Ascending aorta (tissue), 2 donors: Measurements from ENCODE around the gene AOPEP. TPM values are rescaled to one million over a fixed set of nuclear protein-coding genes. Genes with fewer than 3 reads are reported as not detected.
A peak's percentile ranks its signal among the peaks of the same experiment; 100 is the strongest.

Source experiments
- DNase-seq, 2 donors: peaks; one replicate each; pipeline ENCODE4 v3.0.0-alpha.2; 2019; ENCODE audit warnings: low spot score in 2 of 2
- H3K27ac ChIP-seq, 2 donors: fragments of 200-600 bp; sonication (generic); one replicate each; pipeline ENCODE4 v1.5.1; 2016 to 2017; ENCODE audit warnings: mild to moderate bottlenecking in 1 of 2
- H3K27me3 ChIP-seq: fragments of 200-600 bp; sonication (generic); one replicate; pipeline ENCODE4 v1.5.1; 2017
- H3K36me3 ChIP-seq, 2 donors: fragments of 200-600 bp; sonication (generic); one replicate each; pipeline ENCODE4 v1.5.1; 2016
- H3K4me1 ChIP-seq, 2 donors: fragments of 200-600 bp; sonication (generic); one replicate each; pipeline ENCODE4 v1.5.1; 2016 to 2017; ENCODE audit warnings: mild to moderate bottlenecking in 1 of 2
- H3K4me3 ChIP-seq, 2 donors: fragments of 200-600 bp; sonication (generic); one replicate each; pipeline ENCODE4 v1.5.1; 2016 to 2017; ENCODE audit warnings: mild to moderate bottlenecking in 1 of 2
- H3K9me3 ChIP-seq, 2 donors: fragments of 200-600 bp; sonication (generic); one replicate each; pipeline ENCODE4 v1.5.1; 2016
- intact Hi-C: fragments of 100-400 bp; cut with DNase I; formaldehyde crosslinking; loops from one replicate; pipeline ENCODE4 v1.15.1; 2023
- total RNA-seq: library from RNA; depleted of rRNA; stranded (reverse); fragments of >200 nt; gene quantifications from one replicate; pipeline ENCODE4 v1.1.0, GENCODE V29; 2016
- TF ChIP-seq, protein P1 (sequence below), 3 experiments: fragments of 200-600 bp in 2 of 3; fragments of 450-650 bp in 1 of 3; sonication (generic) in 2 of 3; IDR thresholded peaks; one replicate each; pipeline ENCODE4 v1.5.1; 2016 to 2019; ENCODE audit warnings: antibody characterized with exemption in 3 of 3, mild to moderate bottlenecking in 1 of 3, moderate library complexity in 1 of 3

The AOPEP gene
- total RNA-seq, 1 donor from 2014 or later: 333 TPM

GRCh38 chr9:95045751-95046150 lies 319.3 kb downstream of the AOPEP start:
- TF ChIP-seq, protein P1, sequence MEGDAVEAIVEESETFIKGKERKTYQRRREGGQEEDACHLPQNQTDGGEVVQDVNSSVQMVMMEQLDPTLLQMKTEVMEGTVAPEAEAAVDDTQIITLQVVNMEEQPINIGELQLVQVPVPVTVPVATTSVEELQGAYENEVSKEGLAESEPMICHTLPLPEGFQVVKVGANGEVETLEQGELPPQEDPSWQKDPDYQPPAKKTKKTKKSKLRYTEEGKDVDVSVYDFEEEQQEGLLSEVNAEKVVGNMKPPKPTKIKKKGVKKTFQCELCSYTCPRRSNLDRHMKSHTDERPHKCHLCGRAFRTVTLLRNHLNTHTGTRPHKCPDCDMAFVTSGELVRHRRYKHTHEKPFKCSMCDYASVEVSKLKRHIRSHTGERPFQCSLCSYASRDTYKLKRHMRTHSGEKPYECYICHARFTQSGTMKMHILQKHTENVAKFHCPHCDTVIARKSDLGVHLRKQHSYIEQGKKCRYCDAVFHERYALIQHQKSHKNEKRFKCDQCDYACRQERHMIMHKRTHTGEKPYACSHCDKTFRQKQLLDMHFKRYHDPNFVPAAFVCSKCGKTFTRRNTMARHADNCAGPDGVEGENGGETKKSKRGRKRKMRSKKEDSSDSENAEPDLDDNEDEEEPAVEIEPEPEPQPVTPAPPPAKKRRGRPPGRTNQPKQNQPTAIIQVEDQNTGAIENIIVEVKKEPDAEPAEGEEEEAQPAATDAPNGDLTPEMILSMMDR (IDR thresholded peaks at IDR 0.05): no peak
- peak overlapping the region; percentile 84 to 95 for H3K27ac ChIP-seq
- no peaks in the 10 kb centered on the region for H3K27me3 ChIP-seq
- H3K4me1 ChIP-seq: peaks cover 16 to 44% of the 10 kb centered on the region in 2 donors
- no peaks in the 10 kb centered on the region for H3K9me3 ChIP-seq
- H3K36me3 ChIP-seq: peaks cover 5 to 17% of the 10 kb centered on the region in 2 donors
- peak overlapping the region in 1 of 2 donors; percentile 60 for H3K4me3 ChIP-seq
- no peak for DNase-seq
- intact Hi-C loops: loop anchor here (2.0 to 5.0 kb wide), 2 partner anchors 17 to 38 kb away; no protein-coding TSS in a partner anchor

DNA sequence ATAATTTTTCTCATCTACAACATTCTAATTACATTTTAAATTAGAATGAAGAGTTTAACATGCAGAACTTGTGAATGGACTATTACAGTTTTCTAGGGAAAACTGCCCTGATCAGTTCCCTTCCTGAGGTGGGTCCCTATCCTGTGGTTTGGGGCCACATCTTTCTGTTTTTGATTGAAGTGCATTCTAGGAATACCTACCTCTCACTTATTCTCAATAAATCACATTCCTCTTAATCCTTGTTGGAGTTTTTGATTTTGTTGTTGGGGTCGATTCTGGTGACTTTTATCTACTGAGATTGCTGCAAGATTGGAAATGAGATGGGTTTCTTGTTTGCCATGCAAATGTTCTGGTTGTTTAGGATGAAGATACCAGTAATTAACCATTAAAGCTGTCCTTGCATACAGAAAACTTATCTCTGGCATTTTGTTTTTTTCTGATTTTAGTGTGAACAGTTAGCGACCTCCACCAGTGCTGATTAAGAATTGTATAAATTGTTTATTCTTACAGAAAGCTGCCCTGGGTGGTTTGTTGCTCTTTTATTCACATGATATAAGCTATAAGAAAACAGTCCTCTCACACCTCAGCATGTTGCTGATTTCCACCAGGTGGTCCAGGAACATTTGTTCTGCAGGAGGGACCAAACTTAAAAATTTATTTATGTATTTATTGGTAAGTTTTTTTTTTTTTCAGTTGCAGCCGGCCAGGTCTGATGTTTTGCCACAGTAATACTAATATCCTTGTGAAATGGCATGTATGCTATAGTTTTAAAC lies 321.1 kb downstream of the AOPEP start:
- DNase-seq: no peak
- H3K27me3 ChIP-seq: no peaks in the 10 kb centered on the region
- peaks cover 5 to 17% of the 10 kb centered on the region in 2 donors for H3K36me3 ChIP-seq
- no peaks in the 10 kb centered on the region for H3K9me3 ChIP-seq
- H3K4me3 ChIP-seq: peak overlapping the region; percentile 54 to 67
- H3K4me1 ChIP-seq: peaks cover 16 to 45% of the 10 kb centered on the region in 2 donors
- peak overlapping the region; percentile 84 to 95 for H3K27ac ChIP-seq
- TF ChIP-seq, protein P1 (IDR thresholded peaks at IDR 0.05): no peak
- intact Hi-C loops: loop anchor here (2.0 to 5.0 kb wide), 2 partner anchors 35 to 40 kb away; no protein-coding TSS in a partner anchor

- peak in 1 of 2 donors; percentile 74 for DNase-seq
- H3K27ac ChIP-seq: peak overlapping the region; percentile 84 to 95
- H3K36me3 ChIP-seq: peaks cover 5 to 17% of the 10 kb centered on the region in 2 donors
- H3K4me3 ChIP-seq: peak overlapping the region; percentile 54 to 67
- intact Hi-C loops: loop anchor here (2.0 to 5.0 kb wide), 2 partner anchors 34 to 41 kb away; no protein-coding TSS in a partner anchor
- TF ChIP-seq, protein P1 (IDR thresholded peaks at IDR 0.05): no peak
- H3K27me3 ChIP-seq: no peaks in the 10 kb centered on the region
- peaks cover 16 to 46% of the 10 kb centered on the region in 2 donors for H3K4me1 ChIP-seq
- H3K9me3 ChIP-seq: no peaks in the 10 kb centered on the region
Measured at GRCh38 chr9:95048225-95049087, 322.0 kb downstream of the AOPEP start.

- intact Hi-C loops: loop anchor here (2.0 to 5.0 kb wide), 2 partner anchors 33 to 42 kb away; no protein-coding TSS in a partner anchor
- TF ChIP-seq, protein P1 (IDR thresholded peaks at IDR 0.05): no peak
- H3K27me3 ChIP-seq: no peaks in the 10 kb centered on the region
- peak overlapping the region; percentile 54 to 67 for H3K4me3 ChIP-seq
- peaks cover 0 to 5% of the 10 kb centered on the region in 2 donors for H3K36me3 ChIP-seq
- no peaks in the 10 kb centered on the region for H3K9me3 ChIP-seq
- H3K27ac ChIP-seq: peak overlapping the region; percentile 84 to 95
- DNase-seq: no peak
- H3K4me1 ChIP-seq: peaks cover 5 to 46% of the 10 kb centered on the region in 2 donors
Measured at GRCh38 chr9:95049761-95050160, 323.3 kb downstream of the AOPEP start.
